ENCODE data around the gene USP7.

The USP7 gene

DNA sequence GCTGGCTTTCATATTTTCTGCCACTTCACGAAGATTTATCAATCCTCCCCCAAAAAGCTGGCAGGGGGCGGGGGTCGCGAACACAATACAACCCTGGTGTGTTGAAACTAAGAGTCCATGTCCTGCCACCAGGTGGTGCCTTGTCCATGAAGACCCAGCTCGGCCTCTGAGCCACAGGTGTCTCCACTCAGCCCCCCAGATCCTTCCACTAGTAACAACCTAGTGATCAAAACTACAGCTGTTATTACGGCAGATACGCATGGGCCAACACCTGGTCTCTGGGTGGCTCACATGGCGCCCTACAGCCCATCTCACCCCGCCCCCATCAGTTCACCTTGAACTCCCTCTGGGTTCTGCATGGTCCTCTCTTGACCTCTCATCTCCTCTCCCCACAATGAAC, 27.7 kb downstream of the USP7 start:
- Histone ChIP-seq H3K36me3 (ENCODE audit: control insufficient read depth, low read depth, low read length) (no peaks in the 10 kb centered on the region), H3K9ac (ENCODE audit: low read length) (no peak overlapping the region), H3K9me3 (ENCODE audit: control insufficient read depth, low read depth, low read length) (no peaks in the 10 kb centered on the region), H3K4me1 (ENCODE audit: control insufficient read depth, low read depth, low read length) (peaks cover 16% of the 10 kb centered on the region), H3K27me3 (ENCODE audit: control insufficient read depth, insufficient read depth, low read length) (no peaks in the 10 kb centered on the region), H3K4me3 (ENCODE audit: low read length) (no peak overlapping the region), H3K27ac (ENCODE audit: low read length) (no peak overlapping the region)

GRCh38 chr16:8934601-8935000, 29.1 kb downstream of the USP7 start:
- H3K9me3 ChIP-seq (ENCODE audit: control insufficient read depth, low read depth, low read length) = no peaks in the 10 kb centered on the region
- no peaks in the 10 kb centered on the region for H3K27me3 ChIP-seq (ENCODE audit: control insufficient read depth, insufficient read depth, low read length)
- no peak overlapping the region for H3K27ac ChIP-seq (ENCODE audit: low read length)
- H3K4me3 ChIP-seq (ENCODE audit: low read length) = no peak overlapping the region
- peaks cover 16% of the 10 kb centered on the region for H3K4me1 ChIP-seq (ENCODE audit: control insufficient read depth, low read depth, low read length)
- H3K9ac ChIP-seq (ENCODE audit: low read length) = no peak overlapping the region
- H3K36me3 ChIP-seq (ENCODE audit: control insufficient read depth, low read depth, low read length) = peaks cover 4% of the 10 kb centered on the region

- H3K36me3 ChIP-seq (ENCODE audit: control insufficient read depth, low read depth, low read length) = peaks cover 17% of the 10 kb centered on the region
- H3K27me3 ChIP-seq (ENCODE audit: control insufficient read depth, insufficient read depth, low read length) = no peaks in the 10 kb centered on the region
- no peak overlapping the region for H3K9ac ChIP-seq (ENCODE audit: low read length)
- H3K4me3 ChIP-seq (ENCODE audit: low read length) = no peak overlapping the region
- no peaks in the 10 kb centered on the region for H3K9me3 ChIP-seq (ENCODE audit: control insufficient read depth, low read depth, low read length)
- H3K27ac ChIP-seq (ENCODE audit: low read length) = no peak overlapping the region
- peaks cover 12% of the 10 kb centered on the region for H3K4me1 ChIP-seq (ENCODE audit: control insufficient read depth, low read depth, low read length)
Measured at GRCh38 chr16:8931859-8932258, 31.8 kb downstream of the USP7 start.

DNA sequence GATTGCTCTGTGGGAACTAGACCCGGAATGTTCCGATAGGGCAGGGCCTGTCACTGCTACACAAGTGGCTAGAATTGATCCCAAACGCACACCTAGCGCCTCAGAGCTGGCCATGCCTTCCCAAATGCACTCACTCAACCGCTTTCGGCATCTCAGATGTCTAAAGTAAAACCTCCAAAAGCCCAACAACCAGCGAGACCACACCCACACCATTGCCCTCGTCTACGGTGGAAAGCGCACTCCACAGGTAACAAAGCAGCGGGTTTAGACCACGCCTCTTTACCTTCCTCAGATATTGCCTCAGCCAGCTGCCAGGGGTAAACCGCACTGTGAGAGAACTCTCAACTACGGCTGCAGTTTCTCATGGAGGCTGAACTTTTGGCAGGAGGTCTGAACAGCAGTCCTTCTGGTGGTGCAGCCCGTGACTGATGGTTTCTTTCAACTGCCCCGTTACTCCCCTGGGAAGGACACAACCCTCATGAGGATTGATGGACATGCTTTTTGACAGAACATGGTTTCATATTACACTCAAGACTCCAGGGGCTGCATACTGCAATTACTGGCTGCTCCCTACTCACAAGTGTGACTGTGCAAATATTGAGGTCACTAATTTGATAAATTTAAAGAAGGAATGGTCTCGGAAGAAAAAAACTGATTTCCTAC, 34.5 kb downstream of the USP7 start:
- no peaks in the 10 kb centered on the region for H3K9me3 ChIP-seq (ENCODE audit: control insufficient read depth, low read depth, low read length)
- no peak overlapping the region for H3K4me3 ChIP-seq (ENCODE audit: low read length)
- no peak overlapping the region for H3K27ac ChIP-seq (ENCODE audit: low read length)
- peaks cover 24% of the 10 kb centered on the region for H3K36me3 ChIP-seq (ENCODE audit: control insufficient read depth, low read depth, low read length)
- no peaks in the 10 kb centered on the region for H3K27me3 ChIP-seq (ENCODE audit: control insufficient read depth, insufficient read depth, low read length)
- H3K9ac ChIP-seq (ENCODE audit: low read length) = no peak overlapping the region
- H3K4me1 ChIP-seq (ENCODE audit: control insufficient read depth, low read depth, low read length) = no peaks in the 10 kb centered on the region

- Histone ChIP-seq H3K27ac (ENCODE audit: low read length) (no peak overlapping the region), H3K36me3 (ENCODE audit: control insufficient read depth, low read depth, low read length) (peaks cover 25% of the 10 kb centered on the region), H3K27me3 (ENCODE audit: control insufficient read depth, insufficient read depth, low read length) (no peaks in the 10 kb centered on the region), H3K4me3 (ENCODE audit: low read length) (no peak overlapping the region), H3K9me3 (ENCODE audit: control insufficient read depth, low read depth, low read length) (no peaks in the 10 kb centered on the region), H3K4me1 (ENCODE audit: control insufficient read depth, low read depth, low read length) (no peaks in the 10 kb centered on the region), H3K9ac (ENCODE audit: low read length) (no peak overlapping the region)
Measured at GRCh38 chr16:8928467-8928957, 35.2 kb downstream of the USP7 start.

- no peaks in the 10 kb centered on the region for H3K27me3 ChIP-seq (ENCODE audit: control insufficient read depth, insufficient read depth, low read length)
- H3K36me3 ChIP-seq (ENCODE audit: control insufficient read depth, low read depth, low read length) = peaks cover 41% of the 10 kb centered on the region
- H3K4me1 ChIP-seq (ENCODE audit: control insufficient read depth, low read depth, low read length) = no peaks in the 10 kb centered on the region
- no peak overlapping the region for H3K9ac ChIP-seq (ENCODE audit: low read length)
- no peaks in the 10 kb centered on the region for H3K9me3 ChIP-seq (ENCODE audit: control insufficient read depth, low read depth, low read length)
- H3K4me3 ChIP-seq (ENCODE audit: low read length) = no peak overlapping the region
- no peak overlapping the region for H3K27ac ChIP-seq (ENCODE audit: low read length)
Measured at GRCh38 chr16:8926827-8927226, 36.9 kb downstream of the USP7 start.

DNA sequence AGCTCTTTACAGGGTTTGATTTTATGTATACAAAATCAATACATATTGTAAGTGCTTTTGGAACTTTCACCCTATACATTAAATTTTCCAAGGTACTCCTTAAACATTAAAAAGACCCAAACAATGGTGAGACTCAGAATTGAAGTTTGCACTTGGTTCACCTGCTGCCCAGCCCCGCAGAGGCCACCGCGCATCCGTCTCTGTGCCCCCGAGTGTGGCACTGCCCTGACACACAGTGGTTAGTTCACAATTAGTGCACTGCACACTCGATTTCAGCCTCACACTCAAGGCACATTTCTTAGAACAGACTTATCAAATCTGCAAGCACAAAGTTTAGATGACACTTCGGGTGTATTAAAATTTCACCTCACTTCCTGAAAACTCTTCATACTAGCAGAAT, 38.3 kb downstream of the USP7 start:
- Histone ChIP-seq H3K36me3 (ENCODE audit: control insufficient read depth, low read depth, low read length) (peaks cover 55% of the 10 kb centered on the region), H3K9me3 (ENCODE audit: control insufficient read depth, low read depth, low read length) (no peaks in the 10 kb centered on the region), H3K4me3 (ENCODE audit: low read length) (no peak overlapping the region), H3K27me3 (ENCODE audit: control insufficient read depth, insufficient read depth, low read length) (no peaks in the 10 kb centered on the region), H3K27ac (ENCODE audit: low read length) (no peak overlapping the region), H3K4me1 (ENCODE audit: control insufficient read depth, low read depth, low read length) (no peaks in the 10 kb centered on the region), H3K9ac (ENCODE audit: low read length) (no peak overlapping the region)

- H3K27ac ChIP-seq (ENCODE audit: low read length) = no peak overlapping the region
- H3K4me1 ChIP-seq (ENCODE audit: control insufficient read depth, low read depth, low read length) = no peaks in the 10 kb centered on the region
- H3K36me3 ChIP-seq (ENCODE audit: control insufficient read depth, low read depth, low read length) = peaks cover 59% of the 10 kb centered on the region
- no peak overlapping the region for H3K4me3 ChIP-seq (ENCODE audit: low read length)
- H3K27me3 ChIP-seq (ENCODE audit: control insufficient read depth, insufficient read depth, low read length) = no peaks in the 10 kb centered on the region
- no peak overlapping the region for H3K9ac ChIP-seq (ENCODE audit: low read length)
- H3K9me3 ChIP-seq (ENCODE audit: control insufficient read depth, low read depth, low read length) = no peaks in the 10 kb centered on the region
Measured at GRCh38 chr16:8924214-8924613, 39.5 kb downstream of the USP7 start.

- no peak overlapping the region for H3K4me3 ChIP-seq (ENCODE audit: low read length)
- no peak overlapping the region for H3K27ac ChIP-seq (ENCODE audit: low read length)
- H3K36me3 ChIP-seq (ENCODE audit: control insufficient read depth, low read depth, low read length) = peaks cover 60% of the 10 kb centered on the region
- no peak overlapping the region for H3K9ac ChIP-seq (ENCODE audit: low read length)
- no peaks in the 10 kb centered on the region for H3K27me3 ChIP-seq (ENCODE audit: control insufficient read depth, insufficient read depth, low read length)
- no peaks in the 10 kb centered on the region for H3K4me1 ChIP-seq (ENCODE audit: control insufficient read depth, low read depth, low read length)
- no peaks in the 10 kb centered on the region for H3K9me3 ChIP-seq (ENCODE audit: control insufficient read depth, low read depth, low read length)
Measured at GRCh38 chr16:8923199-8923598, 40.5 kb downstream of the USP7 start.

DNA sequence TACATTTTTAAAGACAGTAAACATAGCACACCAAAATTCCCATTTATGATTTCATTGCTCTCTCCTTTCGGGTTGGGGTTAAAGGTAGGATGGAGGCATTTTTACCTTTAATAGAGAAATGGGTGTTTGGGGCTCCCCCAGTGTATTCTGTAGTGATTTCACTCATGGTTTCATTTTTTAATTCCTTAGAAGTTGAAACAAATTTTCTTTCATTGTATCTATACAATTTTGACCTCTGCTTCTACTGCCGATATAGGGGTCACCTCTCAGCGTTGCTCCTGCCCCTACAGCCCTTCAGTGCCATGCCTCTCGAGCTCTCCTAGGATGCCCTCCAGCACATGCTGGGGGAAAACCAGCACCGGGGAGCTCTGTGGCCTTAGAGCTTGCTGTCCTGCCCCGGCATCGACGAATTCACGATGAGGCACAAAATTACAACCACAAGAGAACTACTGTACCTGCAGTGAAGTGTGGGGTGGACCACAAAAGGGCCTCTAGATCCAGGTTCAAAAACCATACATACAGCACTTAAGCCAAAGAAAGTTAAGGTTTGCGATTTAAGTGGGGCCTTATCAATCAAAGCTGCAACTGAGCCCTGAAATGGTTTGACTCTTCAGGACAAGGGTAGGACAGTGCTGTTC, 42.2 kb downstream of the USP7 start:
- Histone ChIP-seq H3K4me1 (ENCODE audit: control insufficient read depth, low read depth, low read length) (no peaks in the 10 kb centered on the region), H3K9me3 (ENCODE audit: control insufficient read depth, low read depth, low read length) (no peaks in the 10 kb centered on the region), H3K36me3 (ENCODE audit: control insufficient read depth, low read depth, low read length) (peaks cover 71% of the 10 kb centered on the region), H3K9ac (ENCODE audit: low read length) (no peak overlapping the region), H3K4me3 (ENCODE audit: low read length) (no peak overlapping the region), H3K27ac (ENCODE audit: low read length) (no peak overlapping the region), H3K27me3 (ENCODE audit: control insufficient read depth, insufficient read depth, low read length) (no peaks in the 10 kb centered on the region)

GRCh38 chr16:8920645-8921346, 42.9 kb downstream of the USP7 start:
- no peak overlapping the region for H3K9ac ChIP-seq (ENCODE audit: low read length)
- H3K4me1 ChIP-seq (ENCODE audit: control insufficient read depth, low read depth, low read length) = no peaks in the 10 kb centered on the region
- H3K27ac ChIP-seq (ENCODE audit: low read length) = no peak overlapping the region
- H3K36me3 ChIP-seq (ENCODE audit: control insufficient read depth, low read depth, low read length) = peaks cover 78% of the 10 kb centered on the region
- no peaks in the 10 kb centered on the region for H3K27me3 ChIP-seq (ENCODE audit: control insufficient read depth, insufficient read depth, low read length)
- H3K9me3 ChIP-seq (ENCODE audit: control insufficient read depth, low read depth, low read length) = no peaks in the 10 kb centered on the region
- no peak overlapping the region for H3K4me3 ChIP-seq (ENCODE audit: low read length)

Measured in iPS-18a (cell line).